HG03095 (cell line): ENCODE data around the gene CAPN12.

Source experiments
- ATAC-seq: cut with Tn5 transposase; IDR thresholded peaks from one replicate; pipeline ENCODE4 v1.9.1; 2021; ENCODE audit warnings: moderate library complexity; ENCODE audit not compliant: unreplicated experiment

CAPN12 gene

DNA sequence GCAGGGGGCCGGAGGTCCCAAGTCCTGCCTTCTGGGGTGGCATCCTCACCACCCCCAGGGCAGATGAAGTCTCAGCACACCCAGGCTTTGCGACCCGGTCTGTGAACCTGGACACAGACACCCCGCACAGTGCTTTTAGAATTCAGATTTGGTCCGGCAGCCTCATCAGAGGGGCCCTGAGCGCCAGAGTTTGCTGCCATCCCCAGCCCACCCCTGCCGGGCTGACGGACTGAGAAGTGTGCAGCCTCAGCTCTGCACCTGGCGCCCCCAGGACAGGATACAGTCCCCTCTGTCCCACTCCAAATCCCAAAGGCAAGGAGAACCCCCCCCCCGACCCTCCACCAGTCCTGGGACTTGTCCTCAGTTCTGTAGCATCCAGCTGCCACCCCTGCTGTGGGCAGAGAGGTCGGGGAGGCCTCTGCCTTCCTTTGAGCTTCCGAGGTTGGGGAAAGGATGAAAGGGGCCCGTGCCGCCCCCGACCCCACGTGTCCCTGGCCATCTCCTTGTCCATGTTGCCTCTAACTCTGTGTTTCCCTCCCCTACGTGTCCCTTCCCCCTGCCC, 16.9 kb downstream of the CAPN12 start:
- ATAC-seq = no peak

DNA sequence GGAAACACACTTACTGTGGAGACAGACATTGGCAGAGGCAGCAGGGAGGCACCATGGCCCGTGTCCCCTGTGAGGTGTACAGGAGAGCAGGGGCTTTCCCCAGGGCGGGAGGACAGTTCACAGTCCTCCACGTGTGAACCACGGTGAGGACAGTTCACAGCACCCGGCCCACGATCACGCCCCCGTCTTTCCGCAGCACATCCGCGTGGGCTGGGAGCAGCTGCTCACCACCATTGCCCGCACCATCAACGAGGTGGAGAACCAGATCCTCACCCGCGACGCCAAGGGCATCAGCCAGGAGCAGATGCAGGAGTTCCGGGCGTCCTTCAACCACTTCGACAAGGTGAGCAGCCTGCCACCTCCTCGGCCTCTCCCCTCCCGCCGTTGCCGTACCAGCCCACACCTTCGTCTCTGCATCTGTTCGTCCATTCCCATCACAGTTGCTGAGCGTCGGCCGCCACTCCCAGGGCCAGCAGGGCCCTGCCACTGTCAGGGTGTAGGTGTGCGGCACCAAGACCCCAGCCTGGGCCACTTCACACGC, 17.4 kb downstream of the CAPN12 start:
- ATAC-seq = no peak

DNA sequence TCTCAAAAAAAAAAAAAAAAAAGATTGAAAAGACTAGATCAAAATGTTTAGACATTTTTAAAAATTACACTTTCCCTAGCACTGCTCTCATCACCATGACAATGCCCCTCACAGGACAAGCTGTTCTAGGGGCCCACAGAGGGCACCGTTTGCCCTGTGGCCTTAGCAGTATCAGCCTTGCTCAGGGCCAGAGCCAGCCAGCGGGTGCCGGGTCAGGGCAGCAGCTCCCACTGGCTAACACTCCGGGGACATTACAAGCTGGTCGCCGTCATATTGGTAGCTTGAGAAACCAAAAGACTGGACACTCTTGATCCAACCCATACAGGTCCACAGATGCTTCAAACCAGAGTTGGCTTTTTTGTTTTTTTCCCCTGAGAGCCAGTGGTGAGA, 18.0 kb downstream of the CAPN12 start:
- no peak for ATAC-seq

DNA sequence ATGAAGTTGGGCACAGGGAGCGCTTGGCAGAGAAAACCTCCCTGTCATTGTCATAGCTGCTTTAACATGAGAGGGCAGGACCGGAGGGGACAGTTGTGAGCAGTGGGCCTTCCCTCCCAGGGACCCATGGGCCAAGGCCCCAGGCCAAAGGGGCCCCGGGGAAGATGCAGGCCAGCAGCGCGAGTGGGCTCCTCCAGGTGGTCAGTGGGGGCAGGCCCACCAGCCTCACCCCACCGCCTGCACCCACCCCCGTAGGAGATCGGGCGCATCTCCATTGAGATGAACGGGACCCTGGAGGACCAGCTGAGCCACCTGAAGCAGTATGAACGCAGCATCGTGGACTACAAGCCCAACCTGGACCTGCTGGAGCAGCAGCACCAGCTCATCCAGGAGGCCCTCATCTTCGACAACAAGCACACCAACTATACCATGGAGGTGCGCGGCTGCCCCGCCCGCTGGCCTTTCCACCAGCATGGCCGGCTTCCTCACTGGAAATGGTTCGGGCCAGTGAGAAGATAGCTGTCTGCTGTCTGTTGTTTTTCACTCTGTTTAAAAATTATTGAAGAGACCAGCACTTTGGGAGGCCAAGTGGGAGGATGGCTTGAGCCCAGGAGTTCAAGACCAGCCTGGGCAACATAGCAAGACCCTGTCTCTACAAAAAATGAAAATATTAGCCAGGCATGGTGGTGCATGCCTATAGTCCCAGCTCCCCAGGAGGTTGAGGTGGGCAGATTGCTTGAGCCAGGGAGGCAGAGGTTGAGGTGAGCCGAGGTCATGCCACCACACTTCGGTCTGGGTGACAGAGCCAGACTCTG, 18.6 kb downstream of the CAPN12 start:
- no peak for ATAC-seq

DNA sequence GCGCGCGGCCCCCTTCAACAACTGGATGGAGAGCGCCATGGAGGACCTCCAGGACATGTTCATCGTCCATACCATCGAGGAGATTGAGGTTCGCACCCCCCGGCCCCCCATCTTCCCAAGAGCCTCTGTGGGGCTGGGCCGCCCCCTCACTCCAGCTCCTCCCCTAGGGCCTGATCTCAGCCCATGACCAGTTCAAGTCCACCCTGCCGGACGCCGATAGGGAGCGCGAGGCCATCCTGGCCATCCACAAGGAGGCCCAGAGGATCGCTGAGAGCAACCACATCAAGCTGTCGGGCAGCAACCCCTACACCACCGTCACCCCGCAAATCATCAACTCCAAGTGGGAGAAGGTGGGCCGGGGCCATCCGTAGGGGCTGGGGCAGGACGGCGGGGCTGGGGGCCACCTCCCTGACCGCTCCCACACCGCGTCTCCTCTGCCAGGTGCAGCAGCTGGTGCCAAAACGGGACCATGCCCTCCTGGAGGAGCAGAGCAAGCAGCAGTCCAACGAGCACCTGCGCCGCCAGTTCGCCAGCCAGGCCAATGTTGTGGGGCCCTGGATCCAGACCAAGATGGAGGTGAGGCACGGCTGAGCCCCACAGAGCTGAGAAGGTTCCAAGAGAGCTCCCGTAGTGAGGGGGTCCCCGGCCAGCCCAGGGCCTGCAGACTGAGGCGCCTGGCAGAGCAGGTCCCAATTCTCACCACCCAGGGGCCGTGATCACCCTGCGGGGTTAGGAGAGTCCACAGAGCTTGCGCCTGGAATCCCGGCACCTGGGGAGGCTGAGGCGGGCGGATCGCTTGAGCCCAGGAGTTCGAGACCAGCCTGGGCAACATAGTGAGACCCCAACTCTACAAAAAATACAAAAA, 20.1 kb downstream of the CAPN12 start:
- ATAC-seq = no peak

DNA sequence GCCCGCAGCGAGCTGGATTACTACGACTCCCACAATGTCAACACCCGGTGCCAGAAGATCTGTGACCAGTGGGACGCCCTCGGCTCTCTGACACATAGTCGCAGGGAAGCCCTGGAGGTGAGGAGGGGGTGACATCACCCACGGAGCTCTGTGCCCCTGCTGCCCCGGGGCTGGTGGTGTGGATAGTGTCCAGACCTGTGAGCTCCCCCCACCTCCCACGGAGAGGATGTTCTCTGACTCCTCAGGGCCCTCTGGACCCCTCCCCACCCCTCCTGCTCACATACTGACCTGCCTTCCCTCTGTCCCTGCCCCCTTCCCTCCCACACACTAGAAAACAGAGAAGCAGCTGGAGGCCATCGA, 20.7 kb downstream of the CAPN12 start:
- no peak for ATAC-seq

DNA sequence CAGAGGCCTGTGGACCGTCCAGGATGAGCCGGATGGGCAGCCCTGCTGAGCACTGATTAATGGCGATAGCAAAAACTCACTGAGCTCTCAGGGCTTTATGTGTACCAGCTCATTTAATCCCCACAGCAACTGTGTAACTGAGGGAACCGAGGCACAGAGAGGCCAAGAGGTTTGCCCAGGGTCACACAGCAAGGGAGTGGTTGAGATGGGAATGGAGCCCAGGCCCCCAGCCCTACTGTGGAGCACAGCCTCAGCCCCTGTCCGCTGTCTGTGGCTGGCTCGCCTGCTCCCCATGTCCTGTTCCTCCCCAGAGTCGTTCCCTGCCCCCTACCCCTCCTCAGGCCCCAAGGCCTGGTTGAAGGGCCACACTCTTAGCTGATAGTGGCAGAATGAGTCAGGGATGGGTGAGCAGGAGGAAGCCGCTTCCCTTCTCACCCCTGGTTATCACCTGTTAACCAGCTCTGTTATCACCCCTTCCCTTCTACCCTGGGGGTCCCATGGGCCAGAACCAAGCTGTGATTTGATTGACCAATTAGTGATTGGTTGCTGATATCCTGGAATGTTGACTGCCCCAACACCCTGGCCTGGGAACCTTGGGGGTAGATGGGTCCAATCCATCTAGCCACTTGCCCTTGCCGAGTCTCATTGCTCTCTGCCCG, 21.2 kb downstream of the CAPN12 start:
- no peak for ATAC-seq

DNA sequence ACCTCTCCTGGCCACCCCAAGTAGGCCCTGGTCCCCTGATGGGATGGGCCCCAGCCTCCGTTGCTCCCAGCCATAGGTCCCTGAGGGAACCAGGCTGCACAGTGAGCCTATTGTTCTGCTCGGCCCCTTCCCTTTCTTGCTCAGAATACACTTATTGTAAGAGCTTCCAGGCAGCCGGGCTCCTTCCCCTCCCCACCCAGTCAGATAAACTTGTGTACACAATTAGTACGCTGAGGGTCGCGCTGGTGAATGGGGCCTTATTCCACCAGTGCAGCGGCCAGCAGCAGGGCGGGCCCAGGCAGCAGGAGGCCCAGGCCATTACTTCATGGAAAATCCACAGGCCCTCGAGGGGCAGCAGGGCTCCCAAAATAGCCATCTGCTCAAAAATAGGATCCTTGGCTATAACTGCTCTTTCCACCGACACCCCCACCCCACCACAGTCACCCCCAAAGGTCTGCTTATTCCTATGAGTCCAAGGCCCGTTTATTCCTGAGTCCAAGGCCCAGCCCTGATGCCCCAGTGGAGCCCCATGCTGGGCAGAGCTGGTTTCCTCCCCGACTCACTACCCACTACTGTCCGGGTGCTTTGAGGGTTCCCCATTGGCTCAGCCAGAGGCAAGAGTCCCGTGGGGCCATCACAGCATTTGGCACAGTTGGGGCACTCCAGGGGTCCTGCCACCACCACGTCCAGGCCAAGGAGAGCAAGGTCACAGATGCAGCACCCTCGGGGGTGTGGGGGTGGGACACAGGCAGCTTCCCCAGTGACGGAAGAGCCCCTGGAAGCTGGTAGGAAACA, 22.1 kb downstream of the CAPN12 start:
- no peak for ATAC-seq

DNA sequence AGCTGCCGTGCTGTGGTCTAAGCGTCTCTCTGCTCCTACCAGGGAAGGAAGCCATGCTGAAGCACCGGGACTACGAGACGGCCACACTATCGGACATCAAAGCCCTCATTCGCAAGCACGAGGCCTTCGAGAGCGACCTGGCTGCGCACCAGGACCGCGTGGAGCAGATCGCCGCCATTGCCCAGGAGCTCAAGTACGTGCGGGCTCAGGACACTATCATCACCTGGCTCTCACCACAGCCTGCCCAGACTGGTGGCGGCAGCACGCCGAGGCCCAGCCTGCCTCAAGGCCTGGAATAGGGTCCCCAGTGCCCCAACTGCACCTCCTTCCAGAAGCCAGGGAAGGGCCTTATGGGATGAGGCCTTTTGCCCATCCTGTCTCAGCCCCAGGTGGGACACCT, 22.8 kb downstream of the CAPN12 start:
- no peak for ATAC-seq

DNA sequence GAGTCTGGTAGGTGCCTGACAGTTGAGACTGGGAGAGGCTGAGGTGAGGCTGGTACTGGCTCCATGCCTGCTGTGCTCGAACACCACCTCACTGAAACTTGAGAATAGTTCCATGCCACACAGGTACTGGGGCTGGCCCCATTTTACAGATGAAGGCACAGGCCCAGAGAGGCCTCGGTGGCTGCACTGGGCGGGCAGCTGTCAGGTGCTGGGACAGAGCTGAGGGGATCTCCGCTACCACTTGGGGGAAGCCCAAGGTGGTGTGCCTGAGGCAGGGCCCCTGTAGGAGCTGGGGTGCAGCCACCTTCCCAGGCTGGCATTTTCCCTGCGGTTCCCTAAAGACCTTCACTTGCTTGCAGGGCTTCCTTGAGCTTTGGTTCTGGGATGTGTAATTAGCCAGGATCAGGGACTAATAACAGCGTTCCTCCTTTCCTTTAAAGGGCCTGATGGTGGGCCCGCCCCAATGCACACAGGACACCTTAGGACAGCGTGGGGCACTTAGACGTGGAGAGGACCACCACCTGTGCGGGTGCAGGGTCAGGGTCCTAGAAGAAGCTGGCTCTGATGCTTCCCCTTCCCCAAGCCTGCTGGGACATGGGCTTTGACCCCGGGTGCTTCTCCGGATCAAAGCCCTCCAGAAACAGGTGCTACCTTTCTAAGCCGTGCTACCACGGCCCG, 23.6 kb downstream of the CAPN12 start:
- no peak for ATAC-seq

DNA sequence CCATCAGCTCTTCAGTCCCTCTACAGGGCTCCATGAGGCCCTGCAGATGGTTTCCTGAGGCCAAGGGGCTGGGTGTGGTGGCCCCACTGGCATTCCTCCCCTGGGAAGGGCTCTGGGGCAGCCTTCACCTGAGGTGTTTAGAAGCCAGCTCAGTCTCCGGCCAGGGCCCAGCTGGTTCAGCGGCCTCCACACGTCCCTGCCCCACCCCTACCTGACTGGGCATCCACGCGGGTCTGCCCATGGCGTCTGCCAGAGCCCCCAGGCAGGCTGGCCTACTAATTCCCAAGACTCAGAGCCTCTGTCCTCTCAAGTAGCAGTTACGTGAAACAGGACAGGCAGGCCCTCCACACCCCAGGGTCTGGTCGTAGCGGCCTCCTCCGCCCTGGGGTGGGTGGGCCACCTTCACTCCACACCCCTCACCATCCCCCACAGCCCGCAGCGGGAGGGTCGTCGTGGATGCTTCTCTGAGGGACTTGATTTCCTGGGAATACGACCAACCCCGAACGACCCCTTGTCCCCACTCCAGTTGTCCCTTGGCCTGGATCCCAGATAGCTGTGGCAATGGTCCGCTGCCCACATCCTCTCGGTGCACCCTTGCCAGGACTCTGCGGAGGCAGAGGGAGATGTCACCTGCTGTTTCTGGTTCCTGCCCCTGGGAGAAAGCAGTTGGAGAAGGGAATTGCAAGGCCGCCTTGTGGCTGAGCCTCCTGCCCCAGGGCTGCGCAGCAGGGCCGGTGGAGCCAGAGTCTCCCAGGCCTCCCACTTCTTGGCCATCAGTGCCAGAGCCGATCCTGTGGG, 24.3 kb downstream of the CAPN12 start:
- ATAC-seq = no peak

DNA sequence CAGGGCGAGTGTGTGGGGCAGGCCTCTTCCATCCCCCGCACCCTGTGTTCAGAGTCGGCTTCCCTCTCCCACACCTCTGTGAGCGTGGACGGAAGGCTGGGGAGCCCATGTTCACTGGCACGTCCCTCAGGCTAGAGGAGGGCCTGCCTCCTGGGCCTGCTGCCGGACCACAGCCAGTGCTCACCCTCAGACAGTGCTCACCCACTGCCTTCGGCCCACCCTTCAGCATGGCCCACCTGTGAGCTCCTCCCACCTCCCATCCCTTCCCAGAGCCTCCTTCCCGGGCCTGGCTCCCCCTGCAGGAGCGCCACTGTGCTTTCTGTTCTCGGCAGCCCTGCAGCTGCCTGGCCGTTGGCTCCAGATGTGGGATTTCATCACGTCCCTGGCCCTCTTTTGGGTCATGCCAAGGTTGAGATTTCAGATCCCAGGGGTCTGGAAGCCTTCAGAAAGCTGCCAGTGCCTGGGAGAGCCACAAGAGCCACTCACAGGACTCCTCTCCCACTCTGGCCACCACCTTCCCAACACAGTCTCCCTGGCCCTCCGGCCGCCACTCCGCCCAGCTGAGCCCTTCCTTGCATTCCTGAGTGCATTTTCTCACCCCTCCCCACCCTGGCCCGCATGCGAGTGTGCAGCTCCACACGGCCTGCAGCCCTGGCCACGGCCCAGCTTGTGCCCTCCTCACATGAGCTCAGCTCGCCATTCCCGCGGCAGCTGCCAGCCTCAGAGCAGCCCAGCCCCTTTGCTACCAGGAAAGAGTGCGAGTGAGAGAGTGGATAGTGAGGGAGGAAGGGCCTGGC, 25.3 kb downstream of the CAPN12 start:
- no peak for ATAC-seq

DNA sequence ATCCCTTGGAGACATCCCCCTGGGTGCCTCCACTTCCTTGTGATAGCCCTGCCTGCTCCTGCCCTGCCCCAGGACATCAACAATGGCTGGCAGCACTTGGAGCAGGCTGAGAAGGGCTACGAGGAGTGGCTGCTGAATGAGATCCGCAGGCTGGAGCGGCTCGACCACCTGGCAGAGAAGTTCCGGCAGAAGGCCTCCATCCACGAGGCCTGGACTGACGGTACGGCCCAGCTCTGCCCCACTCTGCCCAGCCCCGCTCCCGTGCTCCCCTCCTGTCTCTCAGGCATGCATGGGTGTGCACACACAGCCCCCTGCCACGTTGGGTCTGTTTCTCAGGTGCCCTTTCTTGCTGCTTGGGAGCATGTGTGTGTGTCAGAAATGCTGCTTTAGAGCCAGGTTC, 26.4 kb downstream of the CAPN12 start:
- no peak for ATAC-seq

DNA sequence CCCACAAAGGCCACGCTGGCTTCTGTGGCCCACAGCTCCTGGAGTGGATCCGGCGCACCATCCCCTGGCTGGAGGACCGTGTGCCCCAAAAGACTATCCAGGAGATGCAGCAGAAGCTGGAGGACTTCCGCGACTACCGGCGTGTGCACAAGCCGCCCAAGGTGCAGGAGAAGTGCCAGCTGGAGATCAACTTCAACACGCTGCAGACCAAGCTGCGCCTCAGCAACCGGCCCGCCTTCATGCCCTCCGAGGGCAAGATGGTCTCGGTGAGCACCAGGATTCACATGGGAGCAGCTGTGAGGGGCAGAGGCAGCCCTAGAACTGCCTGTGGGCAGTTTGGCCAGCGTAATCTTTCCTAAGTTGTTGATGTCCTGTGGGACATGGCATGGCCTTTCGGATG, 27.2 kb downstream of the CAPN12 start:
- ATAC-seq = no peak

DNA sequence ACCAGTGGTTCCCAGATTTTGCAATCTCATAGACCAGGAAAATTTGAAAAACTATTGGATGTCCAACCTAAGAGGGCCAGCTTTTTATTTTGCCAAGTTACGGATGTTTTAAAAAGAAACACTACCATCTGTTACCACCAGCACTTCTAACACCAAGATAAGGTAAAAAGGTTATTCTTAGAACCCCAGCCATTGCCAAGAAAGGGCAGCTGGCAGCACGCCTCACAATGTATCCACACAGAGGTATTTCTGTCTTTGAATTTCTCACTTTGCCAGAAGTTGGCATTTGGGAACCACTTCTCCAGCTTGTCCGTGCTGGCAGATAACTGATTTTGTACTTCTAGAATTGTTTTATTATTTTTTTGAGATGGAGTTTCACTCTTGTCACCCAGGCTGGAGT, 28.7 kb downstream of the CAPN12 start:
- no peak for ATAC-seq

DNA sequence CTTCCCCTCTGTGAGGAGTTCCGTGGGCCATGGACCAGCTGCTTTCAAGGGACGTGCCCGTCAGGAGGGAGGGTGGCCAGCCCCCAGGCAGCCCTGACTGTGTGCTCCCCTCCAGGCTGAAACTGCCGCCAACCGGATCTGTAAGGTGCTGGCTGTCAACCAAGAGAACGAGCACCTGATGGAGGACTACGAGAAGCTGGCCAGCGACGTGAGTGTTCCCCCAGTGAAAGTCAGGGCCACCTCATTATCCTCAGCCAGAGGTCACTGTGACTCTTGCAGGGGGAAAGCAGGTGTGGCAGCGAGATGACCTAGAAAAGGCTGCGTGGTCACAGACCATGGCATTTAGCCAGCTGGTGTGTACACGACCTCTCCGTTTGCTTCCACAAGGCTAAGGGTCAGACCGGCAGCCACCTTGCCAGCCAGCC, 29.9 kb downstream of the CAPN12 start:
- ATAC-seq = no peak

DNA sequence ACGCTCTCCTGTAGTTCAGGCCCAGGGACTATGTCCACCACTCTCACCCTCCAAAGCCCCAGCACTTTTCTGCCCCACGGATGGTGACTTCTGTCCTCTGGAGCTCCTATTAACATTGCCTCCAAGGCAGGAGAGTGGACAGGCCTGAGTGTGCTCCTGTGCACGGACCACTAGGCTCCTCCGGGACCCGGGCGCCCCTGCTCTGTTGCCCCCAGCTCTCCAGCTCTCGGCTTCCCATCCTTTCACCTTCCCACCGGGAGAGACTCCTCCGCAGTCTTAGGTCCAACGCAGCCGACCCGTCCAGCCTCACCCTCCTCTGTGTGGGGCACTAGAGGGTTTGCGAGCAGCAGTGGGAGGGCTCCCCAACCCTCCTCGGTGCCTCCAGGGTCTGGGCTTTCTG, 30.4 kb downstream of the CAPN12 start:
- no peak for ATAC-seq

DNA sequence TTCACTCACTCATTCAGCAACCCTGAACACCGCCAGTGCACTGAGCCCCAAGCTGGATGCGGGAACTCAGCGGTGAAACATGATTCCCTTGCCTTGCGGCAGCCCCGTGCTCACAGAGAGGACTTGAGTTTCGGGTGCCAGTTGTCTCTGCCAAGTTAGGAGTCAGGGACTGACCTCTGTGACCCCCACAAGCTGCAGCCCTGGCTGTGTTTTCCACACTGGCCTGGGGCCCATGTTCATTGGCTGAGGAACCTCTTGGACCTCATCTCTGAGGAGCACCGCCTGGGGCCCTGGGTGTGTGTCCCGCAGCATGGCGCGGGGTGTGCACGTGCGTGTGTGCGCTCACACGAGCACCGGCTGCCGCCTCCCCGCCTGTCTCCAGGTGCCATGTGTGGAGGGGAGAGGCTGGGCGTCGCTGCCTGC, 31.0 kb downstream of the CAPN12 start:
- no peak for ATAC-seq
